Suppressor macrophage (primary cell): ENCODE measurements around the gene HOXD9.
A peak's percentile ranks its signal among the peaks of the same experiment; 100 is the strongest.

Experiments used
- DNase-seq, 4 experiments: peaks; one replicate each; pipeline ENCODE4 v3.0.0-alpha.2; 2020 to 2022

HOXD9 gene

GRCh38 chr2:176138923-176139660 lies 16.6 kb downstream of the HOXD9 start:
- no peak for DNase-seq

DNA sequence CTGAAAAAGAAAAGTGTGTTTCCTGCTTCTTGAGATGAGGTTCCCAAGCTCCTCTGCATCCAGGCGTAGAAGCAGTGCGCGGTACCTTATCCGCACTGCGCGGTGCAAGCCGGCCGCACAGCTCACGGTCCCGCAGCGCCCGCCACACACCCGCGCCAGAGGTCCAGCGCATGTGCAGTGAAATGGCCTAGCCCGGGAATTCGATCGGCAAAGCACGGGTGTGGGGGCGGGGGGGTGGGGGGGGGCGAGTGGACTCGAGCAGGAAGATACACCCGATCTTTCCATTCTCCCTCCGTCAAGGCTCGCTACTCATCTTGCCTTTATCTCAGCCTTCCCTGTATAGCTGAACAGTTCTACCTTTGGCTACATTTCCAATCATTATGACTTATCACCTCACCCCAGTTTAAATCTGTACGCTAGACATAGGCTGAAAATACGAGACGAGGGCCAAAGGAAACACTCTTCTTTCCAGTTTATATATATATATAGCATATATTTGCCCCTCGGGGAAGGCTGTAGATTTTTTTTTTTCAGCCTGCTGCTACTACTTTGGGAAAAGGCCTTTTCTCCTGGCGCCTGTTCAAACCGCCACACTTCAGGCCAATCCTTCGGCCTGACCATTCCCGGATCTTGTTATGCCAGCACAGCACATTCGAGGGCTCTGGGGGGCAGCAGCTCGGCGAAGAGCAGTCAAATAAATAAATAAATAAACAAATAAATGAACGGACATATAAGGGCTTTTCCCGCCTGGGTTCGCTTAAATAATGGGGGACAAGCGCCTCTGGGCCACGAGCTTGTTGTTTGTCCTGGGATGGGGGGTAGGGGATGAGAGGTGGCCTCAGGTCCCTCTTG lies 17.4 kb downstream of the HOXD9 start:
- DNase-seq, result no peak

GRCh38 chr2:176140513-176141317 lies 18.2 kb downstream of the HOXD9 start:
- peak; percentile 61 to 77 (median 66) for DNase-seq

DNA sequence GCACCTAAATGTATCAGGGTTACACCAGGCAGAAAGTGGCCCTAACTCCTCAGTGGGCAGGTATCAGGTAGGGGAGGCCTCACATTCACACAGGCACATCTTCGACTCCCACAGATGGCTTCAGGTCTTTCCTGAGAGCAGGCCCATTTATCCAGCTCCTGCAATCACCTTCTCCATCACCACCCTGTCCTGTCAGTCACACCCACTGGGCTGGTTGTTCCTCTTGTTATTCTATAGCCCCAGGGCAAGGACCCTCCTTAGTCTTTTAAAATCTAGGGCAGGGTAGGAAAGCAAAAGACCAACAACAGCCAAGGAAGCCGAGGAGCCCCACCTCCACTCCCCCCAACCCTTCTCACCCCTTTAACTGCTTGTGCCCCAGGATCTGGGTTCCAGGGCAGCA lies 19.8 kb downstream of the HOXD9 start:
- no peak for DNase-seq

GRCh38 chr2:176145085-176145969 lies 22.8 kb downstream of the HOXD9 start:
- no peak for DNase-seq

DNA sequence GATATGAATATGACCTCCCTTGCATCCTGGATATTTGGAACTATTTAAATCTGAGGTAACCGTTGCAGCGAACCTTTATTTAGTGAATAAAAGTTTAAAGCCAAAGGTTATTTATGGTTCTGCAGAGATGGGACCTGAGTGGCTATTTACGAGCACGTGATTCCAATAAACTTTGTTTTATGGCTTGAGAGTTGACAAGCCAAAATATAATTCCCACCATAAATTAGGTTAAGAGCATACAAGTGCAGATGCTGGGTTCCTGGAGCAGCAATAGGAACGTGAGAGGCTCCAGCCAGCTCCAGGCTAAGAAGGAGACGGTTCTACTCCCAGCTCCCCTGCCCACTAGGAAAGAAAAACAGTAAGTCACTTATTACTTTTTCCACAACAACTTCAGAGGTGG lies 23.6 kb downstream of the HOXD9 start:
- no peak for DNase-seq

DNA sequence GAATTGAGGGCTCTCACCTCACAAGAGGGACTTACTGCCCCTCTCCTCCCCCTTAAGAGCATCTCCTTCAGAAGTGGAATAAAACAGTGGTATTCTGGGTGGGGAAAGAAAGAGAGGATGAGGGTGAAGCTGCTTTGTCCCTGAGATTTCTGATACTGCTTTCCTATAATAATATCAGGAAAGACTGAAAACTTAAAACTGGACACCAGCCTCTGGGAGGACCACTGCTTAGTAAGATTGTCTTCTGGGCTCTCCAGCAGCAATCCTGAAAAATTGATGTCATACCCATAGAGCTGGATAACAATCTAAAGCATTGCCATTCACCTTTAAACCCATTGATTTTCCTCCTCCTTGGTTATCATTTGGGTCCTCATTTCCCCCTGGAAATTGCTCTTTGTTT lies 24.1 kb downstream of the HOXD9 start:
- no peak for DNase-seq

DNA sequence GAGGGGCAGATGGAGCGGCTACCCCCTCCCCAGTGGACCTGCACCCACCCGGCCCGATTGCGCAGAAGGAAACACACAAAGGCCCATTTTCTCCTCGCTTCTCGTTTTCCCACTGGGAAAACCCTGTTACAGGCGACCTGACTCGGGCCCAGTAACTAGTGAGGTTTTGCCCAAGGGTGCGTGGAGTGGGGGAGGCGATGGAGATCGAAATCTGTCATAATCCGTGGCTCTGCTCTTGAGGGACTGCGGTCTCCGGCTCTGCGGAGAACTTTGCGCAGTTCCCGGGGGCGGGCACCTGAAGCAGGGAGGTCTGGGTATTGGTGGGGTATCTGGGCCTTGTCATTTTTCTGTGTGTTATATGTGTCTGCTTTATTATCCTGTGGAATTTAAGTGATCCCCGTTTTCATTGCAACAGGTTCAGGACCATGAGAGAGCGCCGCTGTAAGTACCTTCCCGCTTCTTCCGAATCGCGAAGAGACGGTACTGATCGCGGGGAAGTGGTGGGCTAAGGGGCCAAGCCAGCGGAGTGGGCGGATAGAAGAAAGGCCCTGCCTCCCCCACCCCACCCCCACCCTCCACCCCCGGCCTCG lies 24.8 kb downstream of the HOXD9 start:
- no peak for DNase-seq

- DNase-seq, result no peak
Measured at GRCh38 chr2:176147800-176148496, 25.4 kb downstream of the HOXD9 start.

GRCh38 chr2:176148751-176149421 lies 26.4 kb downstream of the HOXD9 start:
- no peak for DNase-seq

- no peak for DNase-seq
Measured at GRCh38 chr2:176149481-176149938, 27.0 kb downstream of the HOXD9 start.

DNA sequence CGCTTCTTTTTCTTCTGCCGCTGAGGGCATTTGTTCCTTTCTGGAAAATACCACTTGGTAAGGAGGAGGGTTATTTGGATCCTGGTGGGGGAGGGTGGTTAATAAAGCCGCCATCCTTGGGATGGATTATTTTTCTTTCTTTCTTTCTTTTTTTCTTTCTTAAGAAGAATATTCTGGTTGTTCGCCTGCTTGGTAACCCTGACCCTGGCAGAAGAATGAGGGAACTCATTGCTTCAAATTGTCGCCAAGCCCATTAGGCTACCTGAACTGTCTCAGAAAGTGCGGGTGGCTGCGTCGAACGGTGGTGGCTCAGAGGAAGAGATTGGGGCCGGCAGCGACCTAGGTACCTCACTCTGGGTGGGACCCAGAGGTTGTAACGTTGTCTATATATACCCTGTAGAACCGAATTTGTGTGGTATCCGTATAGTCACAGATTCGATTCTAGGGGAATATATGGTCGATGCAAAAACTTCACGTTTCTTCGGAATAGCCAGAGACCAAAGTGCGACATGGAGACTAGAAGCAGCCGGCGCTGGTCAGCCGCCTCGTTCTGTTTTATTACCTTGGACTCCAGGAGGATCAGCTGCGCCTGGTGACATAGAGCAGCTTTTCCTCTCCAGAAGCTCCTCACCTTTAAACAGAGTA lies 27.5 kb downstream of the HOXD9 start:
- no peak for DNase-seq

GRCh38 chr2:176150584-176151441 lies 28.3 kb downstream of the HOXD9 start:
- DNase-seq, result no peak

- no peak for DNase-seq
Measured at GRCh38 chr2:176151442-176152287, 29.1 kb downstream of the HOXD9 start, which contains the start of gene HOXD4. HOXD4 (plus strand) TSS chr2:176151550; CDS start chr2:176151634, 84 bp downstream.

DNA sequence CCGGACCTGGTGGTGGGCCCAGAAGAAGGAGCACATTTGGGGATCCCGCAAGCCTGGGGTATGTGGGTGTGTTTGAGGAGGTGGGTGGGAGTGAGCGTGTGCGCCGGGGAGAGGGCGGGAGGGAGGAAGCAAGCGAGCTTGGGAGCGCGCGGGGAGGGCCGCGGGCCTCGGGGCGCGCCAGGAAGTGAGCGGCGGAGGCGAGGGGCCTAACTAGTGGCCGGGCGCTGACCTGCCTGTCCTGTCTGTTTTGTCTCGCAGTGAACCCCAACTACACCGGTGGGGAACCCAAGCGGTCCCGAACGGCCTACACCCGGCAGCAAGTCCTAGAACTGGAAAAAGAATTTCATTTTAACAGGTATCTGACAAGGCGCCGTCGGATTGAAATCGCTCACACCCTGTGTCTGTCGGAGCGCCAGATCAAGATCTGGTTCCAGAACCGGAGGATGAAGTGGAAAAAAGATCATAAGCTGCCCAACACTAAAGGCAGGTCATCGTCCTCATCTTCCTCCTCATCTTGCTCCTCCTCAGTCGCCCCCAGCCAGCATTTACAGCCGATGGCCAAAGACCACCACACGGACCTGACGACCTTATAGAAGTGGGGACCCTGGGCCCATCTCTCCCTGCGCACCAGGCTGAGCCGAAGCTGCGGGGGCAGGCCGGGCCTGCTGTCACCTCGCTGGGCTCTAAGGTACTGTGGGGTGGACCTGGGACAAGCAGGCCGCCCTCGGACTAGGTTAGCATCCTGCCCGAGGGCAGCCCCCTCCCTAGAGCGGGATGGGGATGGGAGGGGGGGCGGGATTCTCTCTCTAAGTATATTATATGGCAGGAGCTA lies 30.0 kb downstream of the HOXD9 start:
- DNase-seq, result no peak

GRCh38 chr2:176154576-176155252 lies 32.2 kb downstream of the HOXD9 start:
- DNase-seq, result no peak
